GM18502 (cell line): ENCODE results near the gene BYSL.
A peak's percentile ranks its signal among the peaks of the same experiment; 100 is the strongest.

ENCODE experiments used
- ATAC-seq: cut with Tn5 transposase; IDR thresholded peaks from one replicate; pipeline ENCODE4 v1.9.1; 2021; ENCODE audit warnings: mild to moderate bottlenecking; ENCODE audit not compliant: unreplicated experiment, poor library complexity

BYSL gene

GRCh38 chr6:41920921-41921711 lies at the start of gene BYSL, which contains the start of gene MED20:
Gene BYSL (plus strand): TSS chr6:41921499. CDS start chr6:41921563, 64 bp downstream.
Gene MED20 (minus strand): TSS chr6:41921139. CDS start chr6:41921018, 121 bp downstream.
- peak; percentile 88 for ATAC-seq

- no peak for ATAC-seq
Measured at GRCh38 chr6:41871691-41872090, 49.6 kb upstream of the BYSL start.

- ATAC-seq = no peak
Measured at GRCh38 chr6:41872147-41872546, 49.2 kb upstream of the BYSL start.

GRCh38 chr6:41874741-41875140 lies 46.6 kb upstream of the BYSL start:
- ATAC-seq = no peak

GRCh38 chr6:41877051-41877680 lies 44.1 kb upstream of the BYSL start:
- ATAC-seq = no peak

GRCh38 chr6:41878246-41878645 lies 43.1 kb upstream of the BYSL start:
- no peak for ATAC-seq

- ATAC-seq = no peak
Measured at GRCh38 chr6:41878961-41879405, 42.3 kb upstream of the BYSL start.

GRCh38 chr6:41881506-41881905 lies 39.8 kb upstream of the BYSL start:
- ATAC-seq = no peak

GRCh38 chr6:41884957-41885356 lies 36.3 kb upstream of the BYSL start:
- no peak for ATAC-seq

- no peak for ATAC-seq
Measured at GRCh38 chr6:41885930-41886329, 35.4 kb upstream of the BYSL start.

- ATAC-seq = no peak
Measured at GRCh38 chr6:41887331-41887751, 34.0 kb upstream of the BYSL start.

- no peak for ATAC-seq
Measured at GRCh38 chr6:41892921-41893564, 28.3 kb upstream of the BYSL start.

GRCh38 chr6:41894366-41895299 lies 26.7 kb upstream of the BYSL start:
- ATAC-seq = peak; percentile 37

GRCh38 chr6:41895300-41896233 lies 25.7 kb upstream of the BYSL start, which contains the start of gene USP49:
Gene USP49 (minus strand): TSS chr6:41895375. CDS start chr6:41806983, 88,392 bp downstream.
- ATAC-seq = peak; percentile 82

GRCh38 chr6:41896281-41896680 lies 25.0 kb upstream of the BYSL start:
- no peak for ATAC-seq

- no peak for ATAC-seq
Measured at GRCh38 chr6:41900861-41901260, 20.4 kb upstream of the BYSL start.

- no peak for ATAC-seq
Measured at GRCh38 chr6:41901882-41902519, 19.3 kb upstream of the BYSL start.

- no peak for ATAC-seq
Measured at GRCh38 chr6:41909727-41910126, 11.6 kb upstream of the BYSL start.
